ENCODE measurements around the gene FAM162B. TPM values are rescaled to one million over a fixed set of nuclear protein-coding genes. Genes with fewer than 3 reads are reported as not detected.

The FAM162B gene
- total RNA-seq, 1 experiment from 2014 or later = not detected

DNA sequence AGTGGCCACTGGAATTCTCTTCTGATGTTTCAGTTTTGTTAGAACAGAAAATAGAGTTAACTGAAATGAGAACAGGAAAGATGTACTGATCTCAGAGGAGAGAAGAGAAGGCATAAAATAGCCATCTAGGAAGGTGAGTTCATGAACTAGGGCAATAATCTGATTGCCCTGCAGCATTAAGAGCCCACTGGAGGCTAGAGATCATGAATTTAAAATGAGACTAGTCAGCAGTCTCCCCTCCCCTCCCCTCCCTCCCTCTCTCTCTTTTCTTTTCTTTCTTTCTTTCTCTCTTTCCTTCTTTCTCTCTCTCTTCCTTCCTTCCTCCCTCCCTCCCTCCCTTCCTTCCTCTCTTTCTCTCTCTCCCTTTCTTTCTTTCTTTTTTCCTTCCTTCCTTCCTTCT, 34.4 kb upstream of the FAM162B start:
- intact Hi-C loops (cut with micrococcal nuclease; ENCODE audit: unreplicated experiment) = no loop called here
- DNase-seq (ENCODE audit: low read depth, low spot score) (no peak), ATAC-seq (no peak)
- H3K27ac ChIP-seq (ENCODE audit: low read length) = no peak overlapping the region
- POLR2A ChIA-PET = no interaction called here
- peaks cover 28% of the 10 kb centered on the region for H3K27me3 ChIP-seq (ENCODE audit: control insufficient read depth, insufficient read depth, low read length)
- CTCF ChIA-PET = no interaction called here
- in situ Hi-C loops (cut with HindIII; ENCODE audit: low pct_unique_long_range_greater_than_20kb, low sequenced_read_pairs) = no loop called here
- no peaks in the 10 kb centered on the region for H3K4me1 ChIP-seq (ENCODE audit: control insufficient read depth, insufficient read depth, low read length)
- no peaks in the 10 kb centered on the region for H3K36me3 ChIP-seq (ENCODE audit: control insufficient read depth, insufficient read depth, low read length)
- no peaks in the 10 kb centered on the region for H3K9me3 ChIP-seq (ENCODE audit: control insufficient read depth, insufficient read depth, low read depth, low read length)
- no peak for TF ChIP-seq TCF7L2 (IDR thresholded peaks at IDR 0.05; ENCODE audit: low read depth, low read length)
- TF ChIP-seq POLR2AphosphoS5 (IDR thresholded peaks at IDR 0.05; ENCODE audit: low read depth, low read length) = no peak
- TF ChIP-seq, protein P1, sequence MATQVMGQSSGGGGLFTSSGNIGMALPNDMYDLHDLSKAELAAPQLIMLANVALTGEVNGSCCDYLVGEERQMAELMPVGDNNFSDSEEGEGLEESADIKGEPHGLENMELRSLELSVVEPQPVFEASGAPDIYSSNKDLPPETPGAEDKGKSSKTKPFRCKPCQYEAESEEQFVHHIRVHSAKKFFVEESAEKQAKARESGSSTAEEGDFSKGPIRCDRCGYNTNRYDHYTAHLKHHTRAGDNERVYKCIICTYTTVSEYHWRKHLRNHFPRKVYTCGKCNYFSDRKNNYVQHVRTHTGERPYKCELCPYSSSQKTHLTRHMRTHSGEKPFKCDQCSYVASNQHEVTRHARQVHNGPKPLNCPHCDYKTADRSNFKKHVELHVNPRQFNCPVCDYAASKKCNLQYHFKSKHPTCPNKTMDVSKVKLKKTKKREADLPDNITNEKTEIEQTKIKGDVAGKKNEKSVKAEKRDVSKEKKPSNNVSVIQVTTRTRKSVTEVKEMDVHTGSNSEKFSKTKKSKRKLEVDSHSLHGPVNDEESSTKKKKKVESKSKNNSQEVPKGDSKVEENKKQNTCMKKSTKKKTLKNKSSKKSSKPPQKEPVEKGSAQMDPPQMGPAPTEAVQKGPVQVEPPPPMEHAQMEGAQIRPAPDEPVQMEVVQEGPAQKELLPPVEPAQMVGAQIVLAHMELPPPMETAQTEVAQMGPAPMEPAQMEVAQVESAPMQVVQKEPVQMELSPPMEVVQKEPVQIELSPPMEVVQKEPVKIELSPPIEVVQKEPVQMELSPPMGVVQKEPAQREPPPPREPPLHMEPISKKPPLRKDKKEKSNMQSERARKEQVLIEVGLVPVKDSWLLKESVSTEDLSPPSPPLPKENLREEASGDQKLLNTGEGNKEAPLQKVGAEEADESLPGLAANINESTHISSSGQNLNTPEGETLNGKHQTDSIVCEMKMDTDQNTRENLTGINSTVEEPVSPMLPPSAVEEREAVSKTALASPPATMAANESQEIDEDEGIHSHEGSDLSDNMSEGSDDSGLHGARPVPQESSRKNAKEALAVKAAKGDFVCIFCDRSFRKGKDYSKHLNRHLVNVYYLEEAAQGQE (IDR thresholded peaks at IDR 0.05; ENCODE audit: insufficient read depth in 1 of 2, low read depth in 2 of 2, low read length in 1 of 2) = no peak
- TF ChIP-seq SIN3A (IDR thresholded peaks at IDR 0.05; ENCODE audit: borderline replicate concordance, insufficient read depth, low read depth, low read length) = no peak
- no peak for TF ChIP-seq CTCF (IDR thresholded peaks at IDR 0.05)
- BruUV-seq (replicated peaks) = no TSS peak
- H3K4me3 ChIP-seq (ENCODE audit: low read depth in 2 of 2, low read length in 2 of 2) = no peak overlapping the region

DNA sequence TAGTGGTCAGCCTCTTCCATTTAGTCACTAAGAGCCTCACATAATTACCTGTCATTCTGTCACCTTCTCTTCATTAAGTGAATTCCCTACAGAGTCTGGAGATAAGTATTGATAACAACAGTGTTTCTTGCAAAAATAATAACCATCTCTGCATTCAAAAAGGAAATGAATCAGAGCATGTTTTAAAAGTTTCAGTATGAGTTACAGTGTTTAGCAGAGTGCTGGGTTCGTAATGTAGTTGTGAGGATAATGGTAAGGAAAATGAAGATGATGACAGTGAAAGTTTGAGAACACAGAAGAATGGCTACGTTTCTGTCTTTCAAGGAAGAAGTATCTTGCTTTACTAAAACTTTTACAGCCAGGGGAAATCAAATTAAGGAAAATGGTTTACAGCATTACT, 32.1 kb upstream of the FAM162B start:
- Histone ChIP-seq H3K4me3 (ENCODE audit: low read depth in 2 of 2, low read length in 2 of 2) (no peak overlapping the region), H3K4me1 (ENCODE audit: control insufficient read depth, insufficient read depth, low read length) (no peaks in the 10 kb centered on the region), H3K36me3 (ENCODE audit: control insufficient read depth, insufficient read depth, low read length) (no peaks in the 10 kb centered on the region), H3K27ac (ENCODE audit: low read length) (no peak overlapping the region), H3K9me3 (ENCODE audit: control insufficient read depth, insufficient read depth, low read depth, low read length) (no peaks in the 10 kb centered on the region), H3K27me3 (ENCODE audit: control insufficient read depth, insufficient read depth, low read length) (peaks cover 45% of the 10 kb centered on the region)
- DNase-seq (ENCODE audit: low read depth, low spot score) (no peak), ATAC-seq (no peak)
- in situ Hi-C loops (cut with HindIII; ENCODE audit: low pct_unique_long_range_greater_than_20kb, low sequenced_read_pairs) (no loop called here), intact Hi-C loops (cut with micrococcal nuclease; ENCODE audit: unreplicated experiment) (no loop called here)
- POLR2A ChIA-PET = no interaction called here
- TF ChIP-seq CTCF (IDR thresholded peaks at IDR 0.05) (no peak), SIN3A (IDR thresholded peaks at IDR 0.05; ENCODE audit: borderline replicate concordance, insufficient read depth, low read depth, low read length) (no peak), TCF7L2 (IDR thresholded peaks at IDR 0.05; ENCODE audit: low read depth, low read length) (no peak), POLR2AphosphoS5 (IDR thresholded peaks at IDR 0.05; ENCODE audit: low read depth, low read length) (no peak)
- TF ChIP-seq, protein P1 (IDR thresholded peaks at IDR 0.05; ENCODE audit: insufficient read depth in 1 of 2, low read depth in 2 of 2, low read length in 1 of 2) = no peak
- no TSS peak for BruUV-seq (replicated peaks)
- CTCF ChIA-PET = no interaction called here
